ENCODE results near the gene SLAMF6.

The SLAMF6 gene

DNA sequence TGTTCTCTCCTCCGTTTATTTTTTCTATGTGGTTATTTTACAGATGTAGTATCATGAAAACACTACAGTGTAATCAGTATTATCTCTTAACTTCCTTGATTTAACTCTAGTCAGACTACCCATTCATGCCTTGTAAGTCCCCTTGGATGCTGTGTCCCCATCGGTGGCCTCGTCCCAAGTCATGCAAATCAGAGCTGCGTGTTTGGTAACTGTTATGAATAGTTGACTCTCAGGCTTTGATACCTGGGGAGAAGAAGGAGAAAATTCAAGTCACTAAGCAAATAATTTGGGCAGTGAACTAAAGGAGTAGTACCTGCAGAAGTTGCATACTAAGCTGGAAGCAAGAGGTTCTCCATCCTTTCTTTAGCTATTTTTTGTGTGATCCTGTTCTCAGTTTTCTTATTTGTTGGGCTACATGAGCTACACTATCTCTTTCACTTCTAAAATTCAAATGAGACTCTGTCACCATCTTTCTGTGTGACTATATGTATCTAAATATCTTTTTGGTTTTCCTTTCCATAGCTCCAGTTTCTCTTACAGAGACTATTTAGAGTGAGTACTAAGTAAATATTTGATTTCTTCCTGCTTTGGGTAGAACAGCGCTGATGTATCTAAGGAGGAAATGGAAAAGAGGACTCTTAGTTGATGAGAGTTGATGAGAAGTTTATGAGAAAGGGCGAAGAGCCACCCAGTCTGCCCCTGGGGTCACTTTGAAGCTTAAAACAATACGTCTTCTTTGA lies 71.8 kb downstream of the SLAMF6 start:
- TF ChIP-seq, protein P1, sequence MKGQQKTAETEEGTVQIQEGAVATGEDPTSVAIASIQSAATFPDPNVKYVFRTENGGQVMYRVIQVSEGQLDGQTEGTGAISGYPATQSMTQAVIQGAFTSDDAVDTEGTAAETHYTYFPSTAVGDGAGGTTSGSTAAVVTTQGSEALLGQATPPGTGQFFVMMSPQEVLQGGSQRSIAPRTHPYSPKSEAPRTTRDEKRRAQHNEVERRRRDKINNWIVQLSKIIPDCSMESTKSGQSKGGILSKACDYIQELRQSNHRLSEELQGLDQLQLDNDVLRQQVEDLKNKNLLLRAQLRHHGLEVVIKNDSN (IDR thresholded peaks at IDR 0.05) = no peak
- TF ChIP-seq YY1 (IDR thresholded peaks at IDR 0.05; ENCODE audit: low read depth) = no peak
- TF ChIP-seq, protein P2, sequence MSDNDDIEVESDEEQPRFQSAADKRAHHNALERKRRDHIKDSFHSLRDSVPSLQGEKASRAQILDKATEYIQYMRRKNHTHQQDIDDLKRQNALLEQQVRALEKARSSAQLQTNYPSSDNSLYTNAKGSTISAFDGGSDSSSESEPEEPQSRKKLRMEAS (IDR thresholded peaks at IDR 0.05) = no peak
- TF ChIP-seq TCF12 (IDR thresholded peaks at IDR 0.05; ENCODE audit: low read depth) = no peak
- TF ChIP-seq CREB1 (IDR thresholded peaks at IDR 0.05; ENCODE audit: low read depth) = no peak
- TF ChIP-seq TEAD4 (IDR thresholded peaks at IDR 0.05) = no peak
- TF ChIP-seq TAF1 (IDR thresholded peaks at IDR 0.05; ENCODE audit: low read depth) = no peak
- no peak for TF ChIP-seq NFIC (IDR thresholded peaks at IDR 0.05)
- TF ChIP-seq EP300 (IDR thresholded peaks at IDR 0.05; ENCODE audit: borderline replicate concordance) = no peak
- TF ChIP-seq FOXM1 (IDR thresholded peaks at IDR 0.05; ENCODE audit: borderline replicate concordance, low read depth) = no peak
- TF ChIP-seq, protein P3, sequence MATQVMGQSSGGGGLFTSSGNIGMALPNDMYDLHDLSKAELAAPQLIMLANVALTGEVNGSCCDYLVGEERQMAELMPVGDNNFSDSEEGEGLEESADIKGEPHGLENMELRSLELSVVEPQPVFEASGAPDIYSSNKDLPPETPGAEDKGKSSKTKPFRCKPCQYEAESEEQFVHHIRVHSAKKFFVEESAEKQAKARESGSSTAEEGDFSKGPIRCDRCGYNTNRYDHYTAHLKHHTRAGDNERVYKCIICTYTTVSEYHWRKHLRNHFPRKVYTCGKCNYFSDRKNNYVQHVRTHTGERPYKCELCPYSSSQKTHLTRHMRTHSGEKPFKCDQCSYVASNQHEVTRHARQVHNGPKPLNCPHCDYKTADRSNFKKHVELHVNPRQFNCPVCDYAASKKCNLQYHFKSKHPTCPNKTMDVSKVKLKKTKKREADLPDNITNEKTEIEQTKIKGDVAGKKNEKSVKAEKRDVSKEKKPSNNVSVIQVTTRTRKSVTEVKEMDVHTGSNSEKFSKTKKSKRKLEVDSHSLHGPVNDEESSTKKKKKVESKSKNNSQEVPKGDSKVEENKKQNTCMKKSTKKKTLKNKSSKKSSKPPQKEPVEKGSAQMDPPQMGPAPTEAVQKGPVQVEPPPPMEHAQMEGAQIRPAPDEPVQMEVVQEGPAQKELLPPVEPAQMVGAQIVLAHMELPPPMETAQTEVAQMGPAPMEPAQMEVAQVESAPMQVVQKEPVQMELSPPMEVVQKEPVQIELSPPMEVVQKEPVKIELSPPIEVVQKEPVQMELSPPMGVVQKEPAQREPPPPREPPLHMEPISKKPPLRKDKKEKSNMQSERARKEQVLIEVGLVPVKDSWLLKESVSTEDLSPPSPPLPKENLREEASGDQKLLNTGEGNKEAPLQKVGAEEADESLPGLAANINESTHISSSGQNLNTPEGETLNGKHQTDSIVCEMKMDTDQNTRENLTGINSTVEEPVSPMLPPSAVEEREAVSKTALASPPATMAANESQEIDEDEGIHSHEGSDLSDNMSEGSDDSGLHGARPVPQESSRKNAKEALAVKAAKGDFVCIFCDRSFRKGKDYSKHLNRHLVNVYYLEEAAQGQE (IDR thresholded peaks at IDR 0.05; ENCODE audit: low read depth) = no peak

DNA sequence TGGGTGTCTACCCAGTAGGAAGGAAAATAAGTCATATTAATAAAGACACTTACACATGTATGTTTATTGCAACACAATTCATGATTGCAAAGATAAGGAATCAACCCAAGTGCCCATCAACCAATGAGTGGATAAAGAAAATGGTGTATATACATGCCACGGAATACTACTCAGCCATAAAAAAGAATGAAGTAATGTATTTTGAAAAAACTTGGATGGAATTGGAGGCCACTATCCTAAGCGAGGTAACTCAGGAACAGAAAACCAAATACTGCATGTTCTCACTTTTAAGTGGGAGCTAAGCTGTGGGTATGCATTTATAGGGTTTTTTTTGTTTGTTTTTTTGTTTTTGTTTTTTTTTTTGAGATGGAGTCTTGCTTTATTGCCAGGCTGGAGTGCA lies 73.6 kb downstream of the SLAMF6 start:
- no peak for TF ChIP-seq RAD21 (IDR thresholded peaks at IDR 0.05; ENCODE audit: low read depth)
- TF ChIP-seq NFIC (IDR thresholded peaks at IDR 0.05) = no peak
- TF ChIP-seq ZBTB7A (IDR thresholded peaks at IDR 0.05; ENCODE audit: low read depth) = no peak
- TF ChIP-seq, protein P1 (IDR thresholded peaks at IDR 0.05) = no peak
- no peak for TF ChIP-seq TAF1 (IDR thresholded peaks at IDR 0.05; ENCODE audit: low read depth)
- TF ChIP-seq TCF12 (IDR thresholded peaks at IDR 0.05; ENCODE audit: low read depth) = no peak
- TF ChIP-seq CEBPB (IDR thresholded peaks at IDR 0.05) = no peak
- no peak for TF ChIP-seq CREB1 (IDR thresholded peaks at IDR 0.05; ENCODE audit: low read depth)
- no peak for TF ChIP-seq EGR1 (IDR thresholded peaks at IDR 0.05)
- TF ChIP-seq FOXM1 (IDR thresholded peaks at IDR 0.05; ENCODE audit: borderline replicate concordance, low read depth) = no peak
- no peak for TF ChIP-seq YY1 (IDR thresholded peaks at IDR 0.05; ENCODE audit: low read depth)
- no peak for TF ChIP-seq EP300 (IDR thresholded peaks at IDR 0.05; ENCODE audit: borderline replicate concordance)
- TF ChIP-seq, protein P3 (IDR thresholded peaks at IDR 0.05; ENCODE audit: low read depth) = no peak
- TF ChIP-seq TEAD4 (IDR thresholded peaks at IDR 0.05) = no peak
- TF ChIP-seq, protein P2 (IDR thresholded peaks at IDR 0.05) = no peak

DNA sequence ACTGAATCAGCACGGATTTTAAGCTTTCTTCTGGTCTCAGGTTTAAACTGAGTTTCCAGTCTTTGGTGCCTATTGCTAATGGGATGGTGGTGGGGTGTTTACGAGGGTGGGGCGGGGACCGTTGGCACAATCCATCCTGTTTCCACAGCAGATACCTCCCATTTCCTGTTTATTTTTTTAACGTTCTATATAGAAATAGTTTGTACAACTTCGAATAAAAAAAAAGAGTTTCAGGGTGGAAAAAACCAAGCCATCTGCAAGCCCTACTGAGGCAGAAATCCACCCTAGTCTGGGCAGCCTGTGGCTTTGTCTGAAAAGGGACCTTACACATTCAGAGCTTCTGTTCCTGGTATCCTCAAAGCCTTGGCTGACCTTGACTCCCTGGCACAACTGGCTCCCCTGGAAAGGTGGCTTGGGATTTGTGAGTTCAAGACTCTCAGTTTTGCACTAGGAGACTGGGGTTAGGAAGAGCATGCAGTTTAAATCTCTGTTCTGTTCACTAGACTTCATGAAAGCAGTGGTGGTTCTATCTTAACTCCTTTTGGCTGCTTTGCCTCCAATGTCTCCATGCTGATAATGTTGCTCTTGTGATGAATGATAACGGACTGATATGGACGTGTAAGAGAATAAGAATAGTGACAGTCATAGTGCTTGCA lies 76.0 kb downstream of the SLAMF6 start:
- no peak for TF ChIP-seq NFIC (IDR thresholded peaks at IDR 0.05)
- TF ChIP-seq RAD21 (IDR thresholded peaks at IDR 0.05; ENCODE audit: low read depth) = no peak
- TF ChIP-seq, protein P1 (IDR thresholded peaks at IDR 0.05) = no peak
- TF ChIP-seq, protein P2 (IDR thresholded peaks at IDR 0.05) = no peak
- TF ChIP-seq CREB1 (IDR thresholded peaks at IDR 0.05; ENCODE audit: low read depth) = no peak
- TF ChIP-seq ZBTB7A (IDR thresholded peaks at IDR 0.05; ENCODE audit: low read depth) = no peak
- no peak for TF ChIP-seq YY1 (IDR thresholded peaks at IDR 0.05; ENCODE audit: low read depth)
- no peak for TF ChIP-seq CEBPB (IDR thresholded peaks at IDR 0.05)
- TF ChIP-seq, protein P3 (IDR thresholded peaks at IDR 0.05; ENCODE audit: low read depth) = no peak
- no peak for TF ChIP-seq EGR1 (IDR thresholded peaks at IDR 0.05)
- no peak for TF ChIP-seq TAF1 (IDR thresholded peaks at IDR 0.05; ENCODE audit: low read depth)
- no peak for TF ChIP-seq TCF12 (IDR thresholded peaks at IDR 0.05; ENCODE audit: low read depth)
- no peak for TF ChIP-seq FOXM1 (IDR thresholded peaks at IDR 0.05; ENCODE audit: borderline replicate concordance, low read depth)
- no peak for TF ChIP-seq TEAD4 (IDR thresholded peaks at IDR 0.05)
- no peak for TF ChIP-seq EP300 (IDR thresholded peaks at IDR 0.05; ENCODE audit: borderline replicate concordance)
